HG03457 (cell line): ENCODE measurements around the gene PMFBP1.

Experiments used
- ATAC-seq: cut with Tn5 transposase; IDR thresholded peaks from one replicate; pipeline ENCODE4 v1.9.1; 2021; ENCODE audit warnings: moderate number of reproducible peaks; ENCODE audit not compliant: unreplicated experiment

PMFBP1 gene

GRCh38 chr16:72187551-72187950 is 15.6 kb upstream of the PMFBP1 start:
- ATAC-seq, result no peak

- ATAC-seq, result no peak
Measured at GRCh38 chr16:72182976-72183375, 11.0 kb upstream of the PMFBP1 start.

GRCh38 chr16:72179204-72179970 is 7.4 kb upstream of the PMFBP1 start:
- ATAC-seq, result no peak

GRCh38 chr16:72174726-72175125 is 2.8 kb upstream of the PMFBP1 start:
- ATAC-seq, result no peak

- no peak for ATAC-seq
Measured at GRCh38 chr16:72173997-72174396, 2.0 kb upstream of the PMFBP1 start.

GRCh38 chr16:72171236-72171635 is 719 bp downstream of the PMFBP1 start:
- no peak for ATAC-seq

- no peak for ATAC-seq
Measured at GRCh38 chr16:72169708-72170107, 2.2 kb downstream of the PMFBP1 start.

GRCh38 chr16:72168365-72168764 is 3.6 kb downstream of the PMFBP1 start:
- no peak for ATAC-seq

GRCh38 chr16:72166954-72167561 is 4.9 kb downstream of the PMFBP1 start:
- ATAC-seq, result no peak

- ATAC-seq, result no peak
Measured at GRCh38 chr16:72166151-72166550, 5.8 kb downstream of the PMFBP1 start.

- no peak for ATAC-seq
Measured at GRCh38 chr16:72164691-72165090, 7.3 kb downstream of the PMFBP1 start.

- no peak for ATAC-seq
Measured at GRCh38 chr16:72162105-72162692, 9.8 kb downstream of the PMFBP1 start.

GRCh38 chr16:72159801-72160200 is 12.2 kb downstream of the PMFBP1 start:
- ATAC-seq, result no peak

GRCh38 chr16:72159386-72159785 is 12.6 kb downstream of the PMFBP1 start:
- no peak for ATAC-seq

GRCh38 chr16:72149676-72150464 is 22.1 kb downstream of the PMFBP1 start:
- no peak for ATAC-seq

GRCh38 chr16:72142476-72142875 is 29.5 kb downstream of the PMFBP1 start:
- ATAC-seq, result no peak

- no peak for ATAC-seq
Measured at GRCh38 chr16:72139908-72140307, 32.0 kb downstream of the PMFBP1 start.

GRCh38 chr16:72138064-72138572 is 33.8 kb downstream of the PMFBP1 start:
- ATAC-seq, result no peak

GRCh38 chr16:72137380-72138063 is 34.4 kb downstream of the PMFBP1 start:
- ATAC-seq, result no peak

- no peak for ATAC-seq
Measured at GRCh38 chr16:72134507-72134906, 37.4 kb downstream of the PMFBP1 start.

- ATAC-seq, result no peak
Measured at GRCh38 chr16:72132726-72133125, 39.2 kb downstream of the PMFBP1 start.
